Mesendoderm (in vitro differentiated cells): ENCODE measurements around the gene IL1RAPL1.

Experiments
- DNase-seq: peaks from one replicate; pipeline ENCODE4 v3.0.0; 2013
- H2AK5ac ChIP-seq: 2 replicates; pipeline ENCODE4 v1.6.1; 2013; ENCODE audit warnings: low read length, inconsistent platforms
- H2BK120ac ChIP-seq: 2 replicates; pipeline ENCODE4 v1.6.1; 2013; ENCODE audit warnings: low read depth, mild to moderate bottlenecking, low read length, moderate library complexity, mixed read lengths
- H2BK15ac ChIP-seq: replicated peaks from 2 replicates; pipeline ENCODE4 v1.6.1; 2013; ENCODE audit warnings: low read depth, mild to moderate bottlenecking, moderate library complexity
- H2BK5ac ChIP-seq: 2 replicates; pipeline ENCODE4 v1.6.1; 2013; ENCODE audit warnings: low read length, inconsistent platforms
- H3K18ac ChIP-seq: 2 replicates; pipeline ENCODE4 v1.6.1; 2013; ENCODE audit warnings: mild to moderate bottlenecking, low read length, mixed read lengths
- H3K23ac ChIP-seq: one replicate; pipeline ENCODE4 v1.6.1; 2013; ENCODE audit warnings: low read length
- H3K27ac ChIP-seq: 2 replicates; pipeline ENCODE4 v1.5.1; 2013; ENCODE audit warnings: low read depth, mild to moderate bottlenecking, inconsistent platforms, low read length, moderate library complexity
- H3K27me3 ChIP-seq: 2 replicates; pipeline ENCODE4 v1.6.1; 2013; ENCODE audit warnings: low read length, control low read depth, mild to moderate bottlenecking, inconsistent platforms; ENCODE audit not compliant: insufficient read depth, poor library complexity
- H3K36me3 ChIP-seq: 2 replicates; pipeline ENCODE4 v1.6.1; 2013; ENCODE audit warnings: low read length, inconsistent platforms; ENCODE audit not compliant: control insufficient read depth, insufficient read depth
- H3K4ac ChIP-seq: one replicate; pipeline ENCODE4 v1.6.1; 2013; ENCODE audit warnings: low read depth, mild to moderate bottlenecking, low read length, moderate library complexity
- H3K4me1 ChIP-seq: 2 replicates; pipeline ENCODE4 v1.6.1; 2013; ENCODE audit warnings: low read depth, low read length, inconsistent platforms; ENCODE audit not compliant: control insufficient read depth
- H3K4me2 ChIP-seq: 2 replicates; pipeline ENCODE4 v1.6.1; 2013; ENCODE audit warnings: low read length
- H3K4me3 ChIP-seq: 2 replicates; pipeline ENCODE4 v1.5.1; 2013; ENCODE audit warnings: mild to moderate bottlenecking, low read length
- H3K56ac ChIP-seq: one replicate; pipeline ENCODE4 v1.6.1; 2013; ENCODE audit warnings: low read length
- H3K79me1 ChIP-seq: 2 replicates; pipeline ENCODE4 v1.6.1; 2013; ENCODE audit warnings: low read length, inconsistent platforms
- H3K79me2 ChIP-seq: 2 replicates; pipeline ENCODE4 v1.6.1; 2013; ENCODE audit warnings: mild to moderate bottlenecking, low read length; ENCODE audit not compliant: control insufficient read depth, insufficient read depth
- H3K9ac ChIP-seq: 2 replicates; pipeline ENCODE4 v1.6.1; 2013; ENCODE audit warnings: low read length, inconsistent platforms
- H4K5ac ChIP-seq: one replicate; pipeline ENCODE4 v1.6.1; 2013; ENCODE audit warnings: low read length
- H4K8ac ChIP-seq: one replicate; pipeline ENCODE4 v1.6.1; 2013; ENCODE audit warnings: low read depth, mild to moderate bottlenecking, control low read depth, low read length, moderate library complexity
- WGBS: extraction: QIAGEN DNeasy Blood & Tissue Kit; methylation state at CpG from one replicate; pipeline ENCODE4 v1.1.7; 2013; ENCODE audit warnings: low lambda C conversion rate, missing lambda C conversion rate; ENCODE audit not compliant: insufficient coverage; ENCODE audit errors: extremely low coverage; 5-methylcytosine and 5-hydroxymethylcytosine counted together

IL1RAPL1 gene

GRCh38 chrX:29902004-29902403 is 1314.8 kb downstream of the IL1RAPL1 start:
- H3K27ac ChIP-seq: no peak overlapping the region
- H3K27me3 ChIP-seq: no peaks in the 10 kb centered on the region
- no peak overlapping the region for H4K8ac ChIP-seq
- no peak overlapping the region for H3K56ac ChIP-seq
- no CpG with 5 or more reads among the region's 3 CpGs for WGBS
- no peak overlapping the region for H3K23ac ChIP-seq
- no peak overlapping the region for H3K18ac ChIP-seq
- H2BK15ac ChIP-seq: no peak overlapping the region
- no peak for DNase-seq
- H3K4me3 ChIP-seq: no peak overlapping the region
- H2AK5ac ChIP-seq: no peak overlapping the region
- no peaks in the 10 kb centered on the region for H3K4me1 ChIP-seq
- H2BK120ac ChIP-seq: no peak overlapping the region
- H2BK5ac ChIP-seq: no peak overlapping the region
- no peak overlapping the region for H4K5ac ChIP-seq
- no peaks in the 10 kb centered on the region for H3K79me2 ChIP-seq
- no peak overlapping the region for H3K4me2 ChIP-seq
- no peaks in the 10 kb centered on the region for H3K36me3 ChIP-seq
- no peak overlapping the region for H3K9ac ChIP-seq
- H3K4ac ChIP-seq: no peak overlapping the region
- no peaks in the 10 kb centered on the region for H3K79me1 ChIP-seq

DNA sequence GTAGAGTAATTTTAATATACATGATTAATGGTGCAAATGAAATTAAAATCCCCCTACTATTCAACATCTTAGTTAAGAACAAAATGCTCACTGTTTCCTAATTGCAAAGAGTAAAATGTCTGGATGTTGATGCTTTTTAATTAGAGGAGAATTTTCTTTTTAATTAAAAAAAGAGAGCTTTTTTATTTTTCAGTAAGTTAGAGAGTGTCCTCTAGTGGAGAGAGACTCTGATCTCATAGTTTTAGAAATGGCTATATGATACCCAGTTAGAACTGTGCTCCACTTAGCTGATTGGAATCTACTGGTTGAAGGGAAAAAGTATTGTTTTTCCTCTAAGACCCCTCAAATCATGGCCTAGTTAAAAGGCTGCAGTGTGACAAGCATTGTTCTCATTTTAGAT is 1316.1 kb downstream of the IL1RAPL1 start:
- H3K36me3 ChIP-seq: no peaks in the 10 kb centered on the region
- H3K79me1 ChIP-seq: no peaks in the 10 kb centered on the region
- no peak overlapping the region for H3K4ac ChIP-seq
- H3K23ac ChIP-seq: no peak overlapping the region
- H3K4me2 ChIP-seq: no peak overlapping the region
- no peak overlapping the region for H2AK5ac ChIP-seq
- H3K9ac ChIP-seq: no peak overlapping the region
- no peak for DNase-seq
- no peak overlapping the region for H3K18ac ChIP-seq
- no peak overlapping the region for H4K8ac ChIP-seq
- H3K79me2 ChIP-seq: no peaks in the 10 kb centered on the region
- H3K27me3 ChIP-seq: no peaks in the 10 kb centered on the region
- H2BK120ac ChIP-seq: no peak overlapping the region
- no peak overlapping the region for H3K4me3 ChIP-seq
- H3K4me1 ChIP-seq: no peaks in the 10 kb centered on the region
- no peak overlapping the region for H2BK5ac ChIP-seq
- no peak overlapping the region for H3K56ac ChIP-seq
- no peak overlapping the region for H3K27ac ChIP-seq
- no peak overlapping the region for H2BK15ac ChIP-seq
- no peak overlapping the region for H4K5ac ChIP-seq

DNA sequence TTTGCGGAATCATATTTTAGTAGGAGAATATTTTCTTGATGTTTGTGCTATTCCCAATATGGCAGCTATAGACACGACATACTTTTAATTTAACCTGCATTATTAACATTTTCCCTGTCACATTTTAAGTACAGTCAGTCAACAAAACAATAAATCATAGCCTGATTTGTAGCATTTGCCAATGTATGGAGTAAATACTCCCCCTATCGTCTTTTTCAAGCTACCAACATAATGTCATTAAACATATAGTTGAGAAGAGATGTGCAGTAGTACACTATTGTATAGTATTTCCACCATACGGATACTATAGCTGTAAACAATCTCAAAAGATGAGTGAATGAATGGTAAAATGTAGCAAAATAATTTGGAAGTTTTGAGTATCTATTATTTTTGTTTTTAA is 1324.4 kb downstream of the IL1RAPL1 start:
- no peak overlapping the region for H4K5ac ChIP-seq
- no peaks in the 10 kb centered on the region for H3K27me3 ChIP-seq
- no peaks in the 10 kb centered on the region for H3K4me1 ChIP-seq
- H4K8ac ChIP-seq: no peak overlapping the region
- no peak overlapping the region for H3K4me2 ChIP-seq
- no peak overlapping the region for H2BK120ac ChIP-seq
- no peaks in the 10 kb centered on the region for H3K79me2 ChIP-seq
- no peaks in the 10 kb centered on the region for H3K79me1 ChIP-seq
- no peak overlapping the region for H3K9ac ChIP-seq
- H3K36me3 ChIP-seq: no peaks in the 10 kb centered on the region
- no peak overlapping the region for H3K23ac ChIP-seq
- no peak overlapping the region for H3K4ac ChIP-seq
- no peak for DNase-seq
- no peak overlapping the region for H2BK15ac ChIP-seq
- H3K27ac ChIP-seq: no peak overlapping the region
- H3K18ac ChIP-seq: no peak overlapping the region
- H2BK5ac ChIP-seq: no peak overlapping the region
- H3K4me3 ChIP-seq: no peak overlapping the region
- WGBS: no CpG with 5 or more reads among the region's 4 CpGs
- no peak overlapping the region for H2AK5ac ChIP-seq
- no peak overlapping the region for H3K56ac ChIP-seq

- Histone ChIP-seq H2BK5ac (no peak overlapping the region), H3K27ac (no peak overlapping the region), H3K4ac (no peak overlapping the region), H3K56ac (no peak overlapping the region), H3K4me3 (no peak overlapping the region), H3K18ac (no peak overlapping the region), H2AK5ac (no peak overlapping the region), H4K8ac (no peak overlapping the region), H3K27me3 (no peaks in the 10 kb centered on the region), H3K36me3 (no peaks in the 10 kb centered on the region), H3K4me2 (no peak overlapping the region), H2BK120ac (no peak overlapping the region), H2BK15ac (no peak overlapping the region), H3K9ac (no peak overlapping the region), H4K5ac (no peak overlapping the region), H3K79me1 (no peaks in the 10 kb centered on the region), H3K4me1 (no peaks in the 10 kb centered on the region), H3K23ac (no peak overlapping the region), H3K79me2 (no peaks in the 10 kb centered on the region)
- peak; percentile 27 for DNase-seq
- WGBS: no CpG with 5 or more reads among the region's 6 CpGs
These were observed 1326.4 kb downstream of the IL1RAPL1 start for GRCh38 chrX:29913647-29914046.

- no peaks in the 10 kb centered on the region for H3K79me2 ChIP-seq
- H2BK15ac ChIP-seq: no peak overlapping the region
- no peaks in the 10 kb centered on the region for H3K79me1 ChIP-seq
- H3K4me1 ChIP-seq: no peaks in the 10 kb centered on the region
- no peaks in the 10 kb centered on the region for H3K27me3 ChIP-seq
- H3K23ac ChIP-seq: no peak overlapping the region
- no peak overlapping the region for H2AK5ac ChIP-seq
- no CpG with 5 or more reads among the region's 1 CpG for WGBS
- H3K36me3 ChIP-seq: no peaks in the 10 kb centered on the region
- H3K27ac ChIP-seq: no peak overlapping the region
- H3K4me3 ChIP-seq: no peak overlapping the region
- H3K56ac ChIP-seq: no peak overlapping the region
- DNase-seq: no peak
- no peak overlapping the region for H2BK120ac ChIP-seq
- no peak overlapping the region for H4K5ac ChIP-seq
- no peak overlapping the region for H3K9ac ChIP-seq
- H2BK5ac ChIP-seq: no peak overlapping the region
- H3K18ac ChIP-seq: no peak overlapping the region
- no peak overlapping the region for H3K4ac ChIP-seq
- H4K8ac ChIP-seq: no peak overlapping the region
- no peak overlapping the region for H3K4me2 ChIP-seq
These were observed 1335.4 kb downstream of the IL1RAPL1 start for GRCh38 chrX:29922607-29923006.

GRCh38 chrX:29926056-29926455 is 1338.8 kb downstream of the IL1RAPL1 start:
- no CpG with 5 or more reads among the region's 1 CpG for WGBS
- Histone ChIP-seq H4K5ac (no peak overlapping the region), H2BK5ac (no peak overlapping the region), H3K36me3 (no peaks in the 10 kb centered on the region), H2AK5ac (no peak overlapping the region), H3K4me3 (no peak overlapping the region), H3K4me2 (no peak overlapping the region), H3K4me1 (no peaks in the 10 kb centered on the region), H2BK15ac (no peak overlapping the region), H3K27ac (no peak overlapping the region), H3K56ac (no peak overlapping the region), H3K18ac (no peak overlapping the region), H4K8ac (no peak overlapping the region), H3K79me1 (no peaks in the 10 kb centered on the region), H3K27me3 (no peaks in the 10 kb centered on the region), H2BK120ac (no peak overlapping the region), H3K23ac (no peak overlapping the region), H3K79me2 (no peaks in the 10 kb centered on the region), H3K4ac (no peak overlapping the region), H3K9ac (no peak overlapping the region)
- DNase-seq: no peak
